Measurements from ENCODE around the gene NKAPD1.
A peak's percentile ranks its signal among the peaks of the same experiment; 100 is the strongest.
"Not testable (repeated sequence)": the region's sequence is repeated elsewhere in the genome, so short reads cannot be mapped to it uniquely, and the experiment has no call there.

NKAPD1 gene

GRCh38 chr11:112073941-112074811 is at the start of gene NKAPD1, which contains the start of gene PIH1D2:
Gene NKAPD1, plus strand, starts transcription at chr11:112074299. Its CDS starts 1,276 bp downstream, at chr11:112075575.
Gene PIH1D2, minus strand, starts transcription at chr11:112074017. Its CDS starts 843 bp downstream, at chr11:112073174.
- peak; percentile 96 for DNase-seq

GRCh38 chr11:112024773-112025678 is 49.1 kb upstream of the NKAPD1 start, which contains the start of gene DLAT:
Gene DLAT, plus strand, starts transcription at chr11:112025408. Its CDS starts 65 bp downstream, at chr11:112025473.
- peak; percentile 98 for DNase-seq

GRCh38 chr11:112025707-112026106 is 48.4 kb upstream of the NKAPD1 start:
- peak; percentile 26 for DNase-seq

- DNase-seq: not testable (repeated sequence)
These were observed 47.2 kb upstream of the NKAPD1 start for GRCh38 chr11:112026784-112027410.

GRCh38 chr11:112029460-112029859 is 44.6 kb upstream of the NKAPD1 start:
- no peak for DNase-seq

- DNase-seq: no peak
These were observed 40.2 kb upstream of the NKAPD1 start for GRCh38 chr11:112033902-112034301.

- DNase-seq: no peak
These were observed 36.6 kb upstream of the NKAPD1 start for GRCh38 chr11:112037527-112037926.

GRCh38 chr11:112042161-112042960 is 31.7 kb upstream of the NKAPD1 start:
- no peak for DNase-seq

GRCh38 chr11:112042961-112043304 is 31.2 kb upstream of the NKAPD1 start:
- DNase-seq: no peak

- no peak for DNase-seq
These were observed 29.1 kb upstream of the NKAPD1 start for GRCh38 chr11:112044961-112045360.

- not testable (repeated sequence) for DNase-seq
These were observed 27.5 kb upstream of the NKAPD1 start for GRCh38 chr11:112046647-112047046.

- DNase-seq: not testable (repeated sequence)
These were observed 25.8 kb upstream of the NKAPD1 start for GRCh38 chr11:112048256-112048655.

- no peak for DNase-seq
These were observed 24.3 kb upstream of the NKAPD1 start for GRCh38 chr11:112049777-112050176.

GRCh38 chr11:112050721-112051120 is 23.4 kb upstream of the NKAPD1 start:
- no peak for DNase-seq

GRCh38 chr11:112051768-112052167 is 22.3 kb upstream of the NKAPD1 start:
- DNase-seq: no peak

- DNase-seq: no peak
These were observed 16.9 kb upstream of the NKAPD1 start for GRCh38 chr11:112057170-112057569.

- no peak for DNase-seq
These were observed 16.0 kb upstream of the NKAPD1 start for GRCh38 chr11:112058103-112058502.

- no peak for DNase-seq
These were observed 11.2 kb upstream of the NKAPD1 start for GRCh38 chr11:112062923-112063322.

GRCh38 chr11:112082729-112083128 is 8.6 kb downstream of the NKAPD1 start:
- DNase-seq: no peak

GRCh38 chr11:112085822-112086421 is 11.8 kb downstream of the NKAPD1 start:
- DNase-seq: no peak

- DNase-seq: peak; percentile 100
These were observed 12.5 kb downstream of the NKAPD1 start, which contains the start of the genes SDHD and TIMM8B for GRCh38 chr11:112086422-112087191. Gene SDHD, plus strand, starts transcription at chr11:112086873. Its CDS starts 35 bp downstream, at chr11:112086908. Gene TIMM8B, minus strand, starts transcription at chr11:112086756. Its CDS starts 33 bp downstream, at chr11:112086723.
